ENCODE results near the gene MS4A6A.

DNA sequence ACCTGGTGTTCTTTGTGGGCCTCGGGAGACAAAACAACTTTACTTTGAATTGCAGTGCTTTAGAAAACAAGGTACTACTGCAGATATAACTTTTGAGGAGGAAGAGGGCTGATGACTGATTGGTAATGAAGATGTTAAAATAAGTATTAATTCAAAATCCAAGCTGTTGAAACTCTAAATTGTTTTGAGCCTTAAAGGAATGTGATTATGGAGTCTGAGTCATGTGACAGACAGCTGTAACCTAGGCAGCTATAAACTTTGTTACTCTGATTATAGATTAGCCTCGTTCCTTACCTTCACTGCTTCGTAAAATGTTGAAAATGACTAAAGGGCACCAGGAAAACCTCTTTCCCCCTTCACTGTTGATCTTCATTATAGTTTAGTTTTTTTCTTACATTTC is 51.0 kb downstream of the MS4A6A start:
- TF ChIP-seq EZH2 (IDR thresholded peaks at IDR 0.05; ENCODE audit: insufficient read depth, poor library complexity, severe bottlenecking) = no peak
- no peak for TF ChIP-seq EZH2phosphoT487 (IDR thresholded peaks at IDR 0.05; ENCODE audit: insufficient read depth, low read depth)

All from GM23248 (cell line).